Activated CD8-positive, alpha-beta memory T cell treated with anti-CD3 and anti-CD28 coated beads, Interleukin-2, amount 50 U/mL, for 4 hours (primary cell): Measurements from ENCODE around the gene GPATCH1.
A peak's percentile ranks its signal among the peaks of the same experiment; 100 is the strongest.
"Not testable (repeated sequence)": the region's sequence is repeated elsewhere in the genome, so short reads cannot be mapped to it uniquely, and the experiment has no call there.

Experiments
- DNase-seq: peaks from one replicate; pipeline ENCODE4 v3.0.0-alpha.2; 2020

Gene GPATCH1

GRCh38 chr19:33080761-33081681, at the start of gene GPATCH1:
GPATCH1 (plus strand) TSS chr19:33081181; CDS start chr19:33081194, 13 bp downstream.
- peak; percentile 82 for DNase-seq

GRCh38 chr19:33032218-33032781, 48.7 kb upstream of the GPATCH1 start:
- DNase-seq: no peak

GRCh38 chr19:33035461-33035860, 45.5 kb upstream of the GPATCH1 start:
- DNase-seq: no peak

- DNase-seq: not testable (repeated sequence)
Measured at GRCh38 chr19:33036370-33037167, 44.4 kb upstream of the GPATCH1 start.

- DNase-seq: not testable (repeated sequence)
Measured at GRCh38 chr19:33037168-33038025, 43.6 kb upstream of the GPATCH1 start.

- DNase-seq: no peak
Measured at GRCh38 chr19:33039108-33039599, 41.8 kb upstream of the GPATCH1 start.

GRCh38 chr19:33039815-33040214, 41.2 kb upstream of the GPATCH1 start:
- DNase-seq: no peak

GRCh38 chr19:33040994-33041827, 39.8 kb upstream of the GPATCH1 start:
- DNase-seq: no peak

- not testable (repeated sequence) for DNase-seq
Measured at GRCh38 chr19:33041828-33042160, 39.2 kb upstream of the GPATCH1 start.

GRCh38 chr19:33047422-33047821, 33.6 kb upstream of the GPATCH1 start:
- DNase-seq: no peak

- DNase-seq: no peak
Measured at GRCh38 chr19:33048806-33049676, 31.9 kb upstream of the GPATCH1 start.

GRCh38 chr19:33050110-33050509, 30.9 kb upstream of the GPATCH1 start:
- DNase-seq: no peak

- DNase-seq: no peak
Measured at GRCh38 chr19:33052352-33052972, 28.5 kb upstream of the GPATCH1 start.

GRCh38 chr19:33054623-33055022, 26.4 kb upstream of the GPATCH1 start:
- no peak for DNase-seq

GRCh38 chr19:33055718-33056117, 25.3 kb upstream of the GPATCH1 start:
- no peak for DNase-seq

GRCh38 chr19:33060586-33060985, 20.4 kb upstream of the GPATCH1 start:
- no peak for DNase-seq

GRCh38 chr19:33062902-33063301, 18.1 kb upstream of the GPATCH1 start:
- no peak for DNase-seq

GRCh38 chr19:33063356-33063752, 17.6 kb upstream of the GPATCH1 start:
- no peak for DNase-seq

GRCh38 chr19:33063753-33064457, 17.1 kb upstream of the GPATCH1 start:
- DNase-seq: no peak
